CD14-positive monocyte (primary cell): ENCODE results near the gene CD74. TPM values are rescaled to one million over a fixed set of nuclear protein-coding genes. Genes with fewer than 3 reads are reported as not detected.

Source experiments
- DNase-seq, 3 donors: peaks; one replicate each; pipeline ENCODE4 v3.0.0-alpha.2; 2011 to 2022
- H2AFZ ChIP-seq: 2 replicates; pipeline ENCODE4 v1.6.0; 2012; ENCODE audit warnings: mild to moderate bottlenecking, low read depth, low read length, inconsistent platforms; ENCODE audit not compliant: insufficient read depth, poor library complexity, severe bottlenecking
- H3K27ac ChIP-seq, 2 donors: 1 replicate in 1 of 2; 2 replicates in 1 of 2; pipeline ENCODE4 v1.5.1; 2012 to 2013; ENCODE audit warnings: low read length in 2 of 2, control low read depth in 1 of 2, inconsistent platforms in 1 of 2, low read depth in 1 of 2, mild to moderate bottlenecking in 1 of 2
- H3K27me3 ChIP-seq, 2 donors: one replicate each; pipeline versions ENCODE4 v1.6.0 to v1.6.1; 2011 to 2013; ENCODE audit warnings: low read length in 2 of 2; ENCODE audit not compliant: control insufficient read depth in 2 of 2, insufficient read depth in 2 of 2
- H3K36me3 ChIP-seq, 2 donors: replicated peaks in 1 of 2; 1 replicate in 1 of 2; 2 replicates in 1 of 2; pipeline versions ENCODE4 v1.5.1 to v1.6.1; 2012 to 2013; ENCODE audit warnings: low read length in 2 of 2, control low read depth in 1 of 2, inconsistent platforms in 1 of 2, mild to moderate bottlenecking in 1 of 2; ENCODE audit not compliant: insufficient read depth in 2 of 2, control insufficient read depth in 1 of 2
- H3K4me1 ChIP-seq, 2 donors: 1 replicate in 1 of 2; 2 replicates in 1 of 2; pipeline versions ENCODE4 v1.5.1 to v1.6.1; 2012 to 2013; ENCODE audit warnings: low read length in 2 of 2, control low read depth in 1 of 2, inconsistent platforms in 1 of 2, mild to moderate bottlenecking in 1 of 2, moderate library complexity in 1 of 2; ENCODE audit not compliant: insufficient read depth in 2 of 2, control insufficient read depth in 1 of 2
- H3K4me2 ChIP-seq: replicated peaks from 2 replicates; pipeline ENCODE3; 2012; ENCODE audit warnings: low read length, moderate library complexity, mild to moderate bottlenecking; ENCODE audit not compliant: poor library complexity, severe bottlenecking; ENCODE audit errors: extremely low read depth
- H3K4me3 ChIP-seq, 3 experiments: fragments of 200-600 bp in 1 of 3; sonication (generic) in 1 of 3; replicated peaks in 1 of 3; 1 replicate in 2 of 3; 2 replicates in 1 of 3; pipeline ENCODE4 v1.5.1; 2011 to 2013; ENCODE audit warnings: low read length in 3 of 3, mild to moderate bottlenecking in 3 of 3, control low read depth in 2 of 3, low read depth in 2 of 3, inconsistent platforms in 1 of 3, moderate library complexity in 1 of 3
- H3K79me2 ChIP-seq: 2 replicates; pipeline ENCODE4 v1.6.0; 2012; ENCODE audit warnings: mild to moderate bottlenecking, control low read depth, inconsistent platforms, low read length, moderate library complexity; ENCODE audit not compliant: insufficient read depth
- H3K9ac ChIP-seq: 2 replicates; pipeline ENCODE4 v1.6.0; 2017; ENCODE audit warnings: low read length, mild to moderate bottlenecking; ENCODE audit not compliant: insufficient read depth, poor library complexity, severe bottlenecking
- H3K9me3 ChIP-seq, 2 donors: replicated peaks in 1 of 2; 1 replicate in 1 of 2; 2 replicates in 1 of 2; pipeline versions ENCODE4 v1.5.1 to v1.6.1; 2012 to 2013; ENCODE audit warnings: low read length in 2 of 2, control low read depth in 1 of 2; ENCODE audit not compliant: control insufficient read depth in 1 of 2, insufficient read depth in 1 of 2
- H4K20me1 ChIP-seq: 2 replicates; pipeline ENCODE4 v1.6.0; 2012; ENCODE audit warnings: mild to moderate bottlenecking, low read length, control low read depth, moderate library complexity; ENCODE audit not compliant: insufficient read depth
- H3K27ac Mint-ChIP-seq, 7 donors: one replicate each; pipeline ENCODE4 v1.8.0; 2020; ENCODE audit warnings: mild to moderate bottlenecking in 7 of 7, mixed read lengths in 7 of 7, moderate library complexity in 6 of 7, inconsistent platforms in 2 of 7
- H3K27me3 Mint-ChIP-seq, 3 donors: one replicate each; pipeline ENCODE4 v1.8.0; 2021 to 2022; ENCODE audit warnings: low read depth in 3 of 3, mild to moderate bottlenecking in 3 of 3, mixed read lengths in 3 of 3, moderate library complexity in 3 of 3, inconsistent platforms in 1 of 3
- H3K36me3 Mint-ChIP-seq, 2 donors: one replicate each; pipeline ENCODE4 v1.8.0; 2020; ENCODE audit warnings: mixed read lengths in 2 of 2, inconsistent platforms in 1 of 2, mild to moderate bottlenecking in 1 of 2
- H3K4me1 Mint-ChIP-seq: one replicate; pipeline ENCODE4 v1.8.0; 2020; ENCODE audit warnings: mild to moderate bottlenecking, mixed read lengths
- H3K4me3 Mint-ChIP-seq, 2 donors: one replicate each; pipeline ENCODE4 v1.8.0; 2020; ENCODE audit warnings: mild to moderate bottlenecking in 2 of 2, mixed read lengths in 2 of 2, moderate library complexity in 1 of 2
- H3K9me3 Mint-ChIP-seq, 7 donors: one replicate each; pipeline ENCODE4 v1.8.0; 2020 to 2022; ENCODE audit warnings: mixed read lengths in 7 of 7, mild to moderate bottlenecking in 6 of 7, moderate library complexity in 6 of 7, inconsistent platforms in 2 of 7
- CTCF ChIP-seq: fragments of 200-600 bp; IDR thresholded peaks from one replicate; pipeline ENCODE4 v1.8.0; 2022; ENCODE audit warnings: antibody characterized with exemption, mild to moderate bottlenecking
- WGBS: methylation state at CpG from one replicate; pipeline ENCODE4 v1.1.5; 2013; ENCODE audit warnings: missing lambda C conversion rate; ENCODE audit not compliant: insufficient coverage; 5-methylcytosine and 5-hydroxymethylcytosine counted together
- intact Hi-C, 2 donors: fragments of 100-400 bp; cut with micrococcal nuclease; formaldehyde crosslinking; loops; one replicate each; pipeline versions ENCODE4 v1.15.0 to v1.15.1; 2023
- polyA plus RNA-seq, 3 donors: library from polyadenylated mRNA; depleted of rRNA in 1 of 3; unstranded in 2 of 3; stranded (reverse) in 1 of 3; fragments of 300-500 nt in 2 of 3; fragments of >200 nt in 1 of 3; fragmentation: Illumina TruSeq in 2 of 3; gene quantifications; 1 replicate in 2 of 3; 2 replicates in 1 of 3; pipeline ENCODE4 v1.2.3, GENCODE V29; 2012 to 2021

Gene CD74
- polyA plus RNA-seq, 3 donors, result 3,498 to 7,550 (median 4,939) TPM

- Histone ChIP-seq H3K36me3 (peaks cover 75 to 88% of the 10 kb centered on the region in 2 donors), H3K27me3 (no peaks in the 10 kb centered on the region), H3K4me1 (no peaks in the 10 kb centered on the region), H3K4me3 (no peak overlapping the region), H3K4me2 (no peak overlapping the region), H3K79me2 (no peaks in the 10 kb centered on the region), H3K9ac (no peak overlapping the region), H2AFZ (no peak overlapping the region), H4K20me1 (peaks cover 99% of the 10 kb centered on the region), H3K9me3 (no peaks in the 10 kb centered on the region), H3K27ac (no peak overlapping the region)
- intact Hi-C loops, result loop anchor here in 1 of 2 donors (5.0 kb wide), 1 partner anchor 41 kb away; no protein-coding TSS in a partner anchor
- Mint-ChIP-seq H3K27ac (peak overlapping the region in 3 of 7 donors; percentile 48 to 73 (median 72)), H3K4me1 (peaks cover 3% of the 10 kb centered on the region), H3K36me3 (peaks cover 67 to 96% of the 10 kb centered on the region in 2 donors), H3K9me3 (no peaks in the 10 kb centered on the region), H3K4me3 (peak overlapping the region in 1 of 2 donors; percentile 16), H3K27me3 (peaks cover 0 to 2% (median 1%) of the 10 kb centered on the region in 3 donors)
- TF ChIP-seq CTCF, result no peak
- no peak for DNase-seq
- WGBS, result 94% methylated on average over 6 of the region's 7 CpGs
Measured at GRCh38 chr5:150396267-150396666, 16.4 kb downstream of the CD74 start.

DNA sequence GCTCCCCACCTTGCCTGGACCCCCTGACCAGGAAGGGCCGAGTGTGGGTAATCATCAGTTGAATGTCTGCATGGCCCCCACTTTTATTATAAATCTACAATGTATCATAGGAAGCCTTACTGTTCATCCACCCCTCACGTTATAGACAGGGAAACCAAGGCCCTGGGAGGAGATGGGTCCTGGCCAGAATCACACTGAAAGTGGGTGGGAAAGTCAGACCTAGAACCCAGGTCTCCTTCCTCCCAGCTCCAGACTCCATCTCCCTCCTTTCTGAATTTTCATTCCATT is 17.1 kb downstream of the CD74 start:
- Mint-ChIP-seq H3K4me1 (peaks cover 3% of the 10 kb centered on the region), H3K9me3 (no peaks in the 10 kb centered on the region), H3K4me3 (no peak overlapping the region), H3K27me3 (peaks cover 0 to 2% (median 1%) of the 10 kb centered on the region in 3 donors), H3K27ac (peak overlapping the region in 1 of 7 donors; percentile 28), H3K36me3 (peaks cover 69 to 97% of the 10 kb centered on the region in 2 donors)
- H3K27me3 ChIP-seq, result no peaks in the 10 kb centered on the region
- H3K9ac ChIP-seq, result no peak overlapping the region
- H3K9me3 ChIP-seq, result no peaks in the 10 kb centered on the region
- intact Hi-C loops, result loop anchor here in 1 of 2 donors (5.0 kb wide), 1 partner anchor 42 kb away; no protein-coding TSS in a partner anchor
- H3K4me1 ChIP-seq, result no peaks in the 10 kb centered on the region
- H4K20me1 ChIP-seq, result peaks cover 99% of the 10 kb centered on the region
- WGBS, result no CpG with 5 or more reads among the region's 2 CpGs
- H3K4me3 ChIP-seq, result no peak overlapping the region
- DNase-seq, result no peak
- TF ChIP-seq CTCF, result no peak
- H2AFZ ChIP-seq, result no peak overlapping the region
- peaks cover 75 to 88% of the 10 kb centered on the region in 2 donors for H3K36me3 ChIP-seq
- H3K4me2 ChIP-seq, result no peak overlapping the region
- no peaks in the 10 kb centered on the region for H3K79me2 ChIP-seq
- H3K27ac ChIP-seq, result no peak overlapping the region
